GM23338 (cell line): ENCODE results near the gene UROS. TPM values are rescaled to one million over a fixed set of nuclear protein-coding genes. Genes with fewer than 3 reads are reported as not detected.

Experiments used
- ATAC-seq: fragments of 200-7000 bp; cut with Tn5 transposase; 3 replicates; pipeline ENCODE4 v1.9.1; 2020
- DNase-seq: peaks from one replicate; pipeline ENCODE4 v3.0.0-alpha.2; 2015; ENCODE audit warnings: low spot score
- H2AFZ ChIP-seq: fragments of 200-600 bp; sonication (generic); 2 replicates; pipeline ENCODE4 v1.8.0; 2016; ENCODE audit warnings: antibody characterized with exemption, mild to moderate bottlenecking, moderate library complexity
- H3F3A ChIP-seq: fragments of 200-600 bp; sonication (generic); replicated peaks from 2 replicates; pipeline ENCODE4 v1.8.0; 2017; ENCODE audit warnings: antibody characterized with exemption, mixed run types, low read depth
- H3K27ac ChIP-seq: fragments of 200-600 bp; sonication (generic); 2 replicates; pipeline ENCODE4 v1.6.1; 2016; ENCODE audit warnings: low read depth
- H3K27me3 ChIP-seq: fragments of 200-600 bp; sonication (generic); 2 replicates; pipeline ENCODE4 v1.8.0; 2016; ENCODE audit warnings: mild to moderate bottlenecking, mixed run types, moderate library complexity; ENCODE audit not compliant: insufficient read depth
- H3K36me3 ChIP-seq: fragments of 200-600 bp; sonication (generic); 2 replicates; pipeline ENCODE4 v1.8.0; 2016; ENCODE audit warnings: mild to moderate bottlenecking; ENCODE audit not compliant: insufficient read depth
- H3K4me1 ChIP-seq: fragments of 200-600 bp; sonication (generic); 2 replicates; pipeline ENCODE4 v1.8.0; 2016; ENCODE audit warnings: mild to moderate bottlenecking, moderate library complexity; ENCODE audit not compliant: insufficient read depth
- H3K4me2 ChIP-seq: fragments of 200-600 bp; sonication (generic); 2 replicates; pipeline ENCODE4 v1.7.1; 2017; ENCODE audit warnings: mixed run types
- H3K4me3 ChIP-seq: fragments of 200-600 bp; sonication (generic); 2 replicates; pipeline ENCODE4 v1.6.1; 2016; ENCODE audit warnings: mixed run types
- H3K79me2 ChIP-seq: fragments of 200-600 bp; sonication (generic); replicated peaks from 2 replicates; pipeline ENCODE4 v1.8.0; 2017; ENCODE audit warnings: mild to moderate bottlenecking; ENCODE audit not compliant: insufficient read depth
- H3K9me2 ChIP-seq: fragments of 200-600 bp; sonication (generic); 2 replicates; pipeline ENCODE4 v1.8.0; 2017; ENCODE audit not compliant: insufficient read depth
- H4K20me1 ChIP-seq: fragments of 200-600 bp; sonication (generic); replicated peaks from 2 replicates; pipeline ENCODE4 v1.8.0; 2017; ENCODE audit warnings: mild to moderate bottlenecking; ENCODE audit not compliant: insufficient read depth
- H3K27ac Mint-ChIP-seq: 2 replicates; pipeline ENCODE4 v1.8.0; 2020; ENCODE audit warnings: inconsistent platforms, mild to moderate bottlenecking, moderate library complexity, mixed read lengths
- H3K27me3 Mint-ChIP-seq: 3 replicates; pipeline ENCODE4 v1.8.0; 2022; ENCODE audit warnings: low read depth, mild to moderate bottlenecking, moderate library complexity, mixed read lengths, inconsistent platforms; ENCODE audit not compliant: insufficient read depth, poor library complexity
- H3K36me3 Mint-ChIP-seq: 3 replicates; pipeline ENCODE4 v1.8.0; 2021; ENCODE audit warnings: low read depth, mild to moderate bottlenecking, inconsistent platforms, moderate library complexity, mixed read lengths
- H3K4me1 Mint-ChIP-seq: 3 replicates; pipeline ENCODE4 v1.8.0; 2020; ENCODE audit warnings: mild to moderate bottlenecking, inconsistent platforms, mixed read lengths
- H3K4me3 Mint-ChIP-seq: 3 replicates; pipeline ENCODE4 v1.8.0; 2021; ENCODE audit warnings: moderate library complexity, mild to moderate bottlenecking, inconsistent platforms, mixed read lengths
- H3K9me3 Mint-ChIP-seq: 3 replicates; pipeline ENCODE4 v1.8.0; 2020; ENCODE audit warnings: moderate library complexity, mild to moderate bottlenecking, inconsistent platforms, mixed read lengths
- CREB1 ChIP-seq: fragments of 250-450 bp; sonication (Bioruptor Pico); IDR thresholded peaks from 2 replicates; pipeline ENCODE4 v1.5.0; 2020; ENCODE audit warnings: low read depth, mild to moderate bottlenecking, moderate library complexity
- EZH2 ChIP-seq: fragments of 200-600 bp; sonication (generic); IDR thresholded peaks from one replicate; pipeline ENCODE4 v1.8.0; 2017; ENCODE audit warnings: antibody characterized with exemption, mild to moderate bottlenecking, low read depth; ENCODE audit not compliant: unreplicated experiment
- EZH2phosphoT487 ChIP-seq: fragments of 200-600 bp; sonication (generic); IDR thresholded peaks from one replicate; pipeline ENCODE4 v1.8.1; 2018; ENCODE audit warnings: antibody characterized with exemption; ENCODE audit not compliant: unreplicated experiment
- NANOG ChIP-seq: IDR thresholded peaks from 2 replicates; pipeline ENCODE4 v1.6.1; 2016; ENCODE audit warnings: antibody characterized with exemption, borderline replicate concordance
- POLR2AphosphoS5 ChIP-seq: IDR thresholded peaks from 2 replicates; pipeline ENCODE4 v1.6.1; 2016; ENCODE audit warnings: antibody characterized with exemption, low read depth
- STAT1 ChIP-seq: IDR thresholded peaks from one replicate; pipeline ENCODE4 v1.6.1; 2016; ENCODE audit warnings: antibody characterized with exemption; ENCODE audit not compliant: unreplicated experiment
- ZNF331 ChIP-seq: fragments of 250-450 bp; sonication (Bioruptor Pico); IDR thresholded peaks from 2 replicates; pipeline ENCODE4 v1.5.0; 2020; ENCODE audit warnings: low read depth, mild to moderate bottlenecking, moderate library complexity
- polyA plus RNA-seq: library from polyadenylated mRNA; unstranded; fragments of >200 nt; fragmentation: Nextera tagmentation; extraction: Ambion mirVana; gene quantifications from 2 replicates; pipeline ENCODE4 v1.2.1, GENCODE V29; 2016
- total RNA-seq: library from RNA; depleted of rRNA; stranded (reverse); fragments of >200 nt; shearing (Covaris generic); gene quantifications from 2 replicates; pipeline ENCODE4 v1.2.3, GENCODE V29; 2014
- TF ChIP-seq, protein P1 (sequence below), 2 experiments: fragments of 200-600 bp in 1 of 2; sonication (generic) in 1 of 2; conservative IDR thresholded peaks; 2 replicates each; pipeline versions ENCODE4 v1.5.1 to v1.6.1; 2016 to 2017; ENCODE audit warnings: antibody characterized with exemption in 2 of 2, low read depth in 2 of 2, mild to moderate bottlenecking in 2 of 2, moderate library complexity in 1 of 2
- TF ChIP-seq, protein P2 (sequence below): IDR thresholded peaks from one replicate; pipeline ENCODE4 v1.6.1; 2018; ENCODE audit warnings: antibody characterized with exemption; ENCODE audit not compliant: unreplicated experiment
- TF ChIP-seq, protein P3 (sequence below): fragments of 250-450 bp; sonication (Bioruptor Pico); IDR thresholded peaks from 2 replicates; pipeline ENCODE4 v1.5.0; 2020; ENCODE audit warnings: mild to moderate bottlenecking, moderate library complexity

The UROS gene
- total and polyA plus RNA-seq, 2 experiments from 2014 or later = 41.3 to 43.4 TPM

DNA sequence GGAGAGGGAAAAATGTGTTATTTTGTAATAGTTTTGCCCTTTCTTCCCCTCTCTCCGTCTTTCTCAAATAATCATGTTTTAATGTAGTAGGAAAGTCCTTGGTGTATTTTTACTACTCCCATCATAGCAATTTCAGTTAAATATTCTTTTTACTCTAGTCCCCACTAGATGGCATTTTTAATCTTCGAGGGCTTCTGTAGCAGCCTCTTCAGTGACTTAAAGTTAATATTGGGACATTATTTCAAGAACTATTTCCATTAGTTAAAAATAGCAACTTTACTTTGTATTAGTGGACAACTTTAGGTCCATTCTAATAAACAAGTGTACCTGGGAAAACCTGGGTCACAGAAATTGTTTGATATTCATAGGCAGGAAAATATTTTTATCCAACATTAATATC, 80.6 kb downstream of the UROS start:
- DNase-seq = peak; percentile 8
- Histone ChIP-seq H3K27me3 (no peaks in the 10 kb centered on the region), H3K79me2 (no peaks in the 10 kb centered on the region), H3K4me2 (no peak overlapping the region), H3K36me3 (peaks cover 66% of the 10 kb centered on the region), H3K4me3 (no peak overlapping the region), H3K27ac (no peak overlapping the region), H3K4me1 (no peaks in the 10 kb centered on the region), H3F3A (no peaks in the 10 kb centered on the region), H3K9me2 (no peaks in the 10 kb centered on the region), H2AFZ (no peak overlapping the region), H4K20me1 (peaks cover 23% of the 10 kb centered on the region)
- no peak for TF ChIP-seq EZH2phosphoT487
- TF ChIP-seq, protein P1, sequence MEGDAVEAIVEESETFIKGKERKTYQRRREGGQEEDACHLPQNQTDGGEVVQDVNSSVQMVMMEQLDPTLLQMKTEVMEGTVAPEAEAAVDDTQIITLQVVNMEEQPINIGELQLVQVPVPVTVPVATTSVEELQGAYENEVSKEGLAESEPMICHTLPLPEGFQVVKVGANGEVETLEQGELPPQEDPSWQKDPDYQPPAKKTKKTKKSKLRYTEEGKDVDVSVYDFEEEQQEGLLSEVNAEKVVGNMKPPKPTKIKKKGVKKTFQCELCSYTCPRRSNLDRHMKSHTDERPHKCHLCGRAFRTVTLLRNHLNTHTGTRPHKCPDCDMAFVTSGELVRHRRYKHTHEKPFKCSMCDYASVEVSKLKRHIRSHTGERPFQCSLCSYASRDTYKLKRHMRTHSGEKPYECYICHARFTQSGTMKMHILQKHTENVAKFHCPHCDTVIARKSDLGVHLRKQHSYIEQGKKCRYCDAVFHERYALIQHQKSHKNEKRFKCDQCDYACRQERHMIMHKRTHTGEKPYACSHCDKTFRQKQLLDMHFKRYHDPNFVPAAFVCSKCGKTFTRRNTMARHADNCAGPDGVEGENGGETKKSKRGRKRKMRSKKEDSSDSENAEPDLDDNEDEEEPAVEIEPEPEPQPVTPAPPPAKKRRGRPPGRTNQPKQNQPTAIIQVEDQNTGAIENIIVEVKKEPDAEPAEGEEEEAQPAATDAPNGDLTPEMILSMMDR (conservative IDR thresholded peaks at IDR 0.05; ENCODE audit: low read depth in 2 of 2) = 0 out of 4 replicates have a peak, but pooled peaks of 1 of the 2 experiments have one; percentile 19
- no peaks in the 10 kb centered on the region for H3K9me3 Mint-ChIP-seq
- no peaks in the 10 kb centered on the region for H3K4me1 Mint-ChIP-seq
- H3K27ac Mint-ChIP-seq = no peak overlapping the region
- peaks cover 80% of the 10 kb centered on the region for H3K36me3 Mint-ChIP-seq
- no peaks in the 10 kb centered on the region for H3K27me3 Mint-ChIP-seq
- no peak for ATAC-seq
- no peak overlapping the region for H3K4me3 Mint-ChIP-seq

DNA sequence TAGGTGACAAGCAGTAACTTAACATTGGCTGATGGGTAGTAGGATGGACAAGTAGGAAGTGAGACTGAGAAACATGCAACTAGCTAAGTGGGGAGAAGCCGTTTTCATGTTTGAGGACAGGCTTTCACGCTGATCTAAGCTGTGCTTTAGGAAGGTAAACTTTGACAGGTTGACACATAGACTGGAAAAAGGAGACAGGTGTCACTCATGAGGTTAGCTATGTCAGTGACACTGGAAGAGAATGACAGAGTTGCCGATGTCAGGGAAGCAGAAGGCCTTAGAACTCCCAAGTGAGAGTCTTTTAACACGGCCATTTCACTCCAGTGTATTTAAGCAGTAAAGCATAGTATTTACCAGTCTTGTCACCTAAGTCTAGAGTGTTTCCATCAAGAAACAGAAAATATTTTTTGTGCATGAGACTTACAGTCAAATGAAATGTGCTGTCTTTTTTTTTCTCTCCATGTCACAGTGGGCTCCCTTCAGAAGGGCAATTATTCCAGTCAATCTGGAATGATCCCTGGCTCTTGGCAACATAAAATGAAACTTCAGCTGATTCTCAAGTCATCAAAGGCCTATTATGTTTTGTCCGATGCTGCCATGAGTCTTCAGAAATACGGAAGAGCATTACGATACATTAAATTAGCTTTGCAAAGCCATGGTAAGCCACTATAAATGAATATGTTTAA, 82.9 kb downstream of the UROS start:
- H3K4me2 ChIP-seq = no peak overlapping the region
- TF ChIP-seq CREB1 (CRISPR knock-in tag) (no peak), POLR2AphosphoS5 (no peak), ZNF331 (no peak), NANOG (no peak), STAT1 (no peak), EZH2 (no peak)
- TF ChIP-seq, protein P2, sequence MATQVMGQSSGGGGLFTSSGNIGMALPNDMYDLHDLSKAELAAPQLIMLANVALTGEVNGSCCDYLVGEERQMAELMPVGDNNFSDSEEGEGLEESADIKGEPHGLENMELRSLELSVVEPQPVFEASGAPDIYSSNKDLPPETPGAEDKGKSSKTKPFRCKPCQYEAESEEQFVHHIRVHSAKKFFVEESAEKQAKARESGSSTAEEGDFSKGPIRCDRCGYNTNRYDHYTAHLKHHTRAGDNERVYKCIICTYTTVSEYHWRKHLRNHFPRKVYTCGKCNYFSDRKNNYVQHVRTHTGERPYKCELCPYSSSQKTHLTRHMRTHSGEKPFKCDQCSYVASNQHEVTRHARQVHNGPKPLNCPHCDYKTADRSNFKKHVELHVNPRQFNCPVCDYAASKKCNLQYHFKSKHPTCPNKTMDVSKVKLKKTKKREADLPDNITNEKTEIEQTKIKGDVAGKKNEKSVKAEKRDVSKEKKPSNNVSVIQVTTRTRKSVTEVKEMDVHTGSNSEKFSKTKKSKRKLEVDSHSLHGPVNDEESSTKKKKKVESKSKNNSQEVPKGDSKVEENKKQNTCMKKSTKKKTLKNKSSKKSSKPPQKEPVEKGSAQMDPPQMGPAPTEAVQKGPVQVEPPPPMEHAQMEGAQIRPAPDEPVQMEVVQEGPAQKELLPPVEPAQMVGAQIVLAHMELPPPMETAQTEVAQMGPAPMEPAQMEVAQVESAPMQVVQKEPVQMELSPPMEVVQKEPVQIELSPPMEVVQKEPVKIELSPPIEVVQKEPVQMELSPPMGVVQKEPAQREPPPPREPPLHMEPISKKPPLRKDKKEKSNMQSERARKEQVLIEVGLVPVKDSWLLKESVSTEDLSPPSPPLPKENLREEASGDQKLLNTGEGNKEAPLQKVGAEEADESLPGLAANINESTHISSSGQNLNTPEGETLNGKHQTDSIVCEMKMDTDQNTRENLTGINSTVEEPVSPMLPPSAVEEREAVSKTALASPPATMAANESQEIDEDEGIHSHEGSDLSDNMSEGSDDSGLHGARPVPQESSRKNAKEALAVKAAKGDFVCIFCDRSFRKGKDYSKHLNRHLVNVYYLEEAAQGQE = no peak
- TF ChIP-seq, protein P3, sequence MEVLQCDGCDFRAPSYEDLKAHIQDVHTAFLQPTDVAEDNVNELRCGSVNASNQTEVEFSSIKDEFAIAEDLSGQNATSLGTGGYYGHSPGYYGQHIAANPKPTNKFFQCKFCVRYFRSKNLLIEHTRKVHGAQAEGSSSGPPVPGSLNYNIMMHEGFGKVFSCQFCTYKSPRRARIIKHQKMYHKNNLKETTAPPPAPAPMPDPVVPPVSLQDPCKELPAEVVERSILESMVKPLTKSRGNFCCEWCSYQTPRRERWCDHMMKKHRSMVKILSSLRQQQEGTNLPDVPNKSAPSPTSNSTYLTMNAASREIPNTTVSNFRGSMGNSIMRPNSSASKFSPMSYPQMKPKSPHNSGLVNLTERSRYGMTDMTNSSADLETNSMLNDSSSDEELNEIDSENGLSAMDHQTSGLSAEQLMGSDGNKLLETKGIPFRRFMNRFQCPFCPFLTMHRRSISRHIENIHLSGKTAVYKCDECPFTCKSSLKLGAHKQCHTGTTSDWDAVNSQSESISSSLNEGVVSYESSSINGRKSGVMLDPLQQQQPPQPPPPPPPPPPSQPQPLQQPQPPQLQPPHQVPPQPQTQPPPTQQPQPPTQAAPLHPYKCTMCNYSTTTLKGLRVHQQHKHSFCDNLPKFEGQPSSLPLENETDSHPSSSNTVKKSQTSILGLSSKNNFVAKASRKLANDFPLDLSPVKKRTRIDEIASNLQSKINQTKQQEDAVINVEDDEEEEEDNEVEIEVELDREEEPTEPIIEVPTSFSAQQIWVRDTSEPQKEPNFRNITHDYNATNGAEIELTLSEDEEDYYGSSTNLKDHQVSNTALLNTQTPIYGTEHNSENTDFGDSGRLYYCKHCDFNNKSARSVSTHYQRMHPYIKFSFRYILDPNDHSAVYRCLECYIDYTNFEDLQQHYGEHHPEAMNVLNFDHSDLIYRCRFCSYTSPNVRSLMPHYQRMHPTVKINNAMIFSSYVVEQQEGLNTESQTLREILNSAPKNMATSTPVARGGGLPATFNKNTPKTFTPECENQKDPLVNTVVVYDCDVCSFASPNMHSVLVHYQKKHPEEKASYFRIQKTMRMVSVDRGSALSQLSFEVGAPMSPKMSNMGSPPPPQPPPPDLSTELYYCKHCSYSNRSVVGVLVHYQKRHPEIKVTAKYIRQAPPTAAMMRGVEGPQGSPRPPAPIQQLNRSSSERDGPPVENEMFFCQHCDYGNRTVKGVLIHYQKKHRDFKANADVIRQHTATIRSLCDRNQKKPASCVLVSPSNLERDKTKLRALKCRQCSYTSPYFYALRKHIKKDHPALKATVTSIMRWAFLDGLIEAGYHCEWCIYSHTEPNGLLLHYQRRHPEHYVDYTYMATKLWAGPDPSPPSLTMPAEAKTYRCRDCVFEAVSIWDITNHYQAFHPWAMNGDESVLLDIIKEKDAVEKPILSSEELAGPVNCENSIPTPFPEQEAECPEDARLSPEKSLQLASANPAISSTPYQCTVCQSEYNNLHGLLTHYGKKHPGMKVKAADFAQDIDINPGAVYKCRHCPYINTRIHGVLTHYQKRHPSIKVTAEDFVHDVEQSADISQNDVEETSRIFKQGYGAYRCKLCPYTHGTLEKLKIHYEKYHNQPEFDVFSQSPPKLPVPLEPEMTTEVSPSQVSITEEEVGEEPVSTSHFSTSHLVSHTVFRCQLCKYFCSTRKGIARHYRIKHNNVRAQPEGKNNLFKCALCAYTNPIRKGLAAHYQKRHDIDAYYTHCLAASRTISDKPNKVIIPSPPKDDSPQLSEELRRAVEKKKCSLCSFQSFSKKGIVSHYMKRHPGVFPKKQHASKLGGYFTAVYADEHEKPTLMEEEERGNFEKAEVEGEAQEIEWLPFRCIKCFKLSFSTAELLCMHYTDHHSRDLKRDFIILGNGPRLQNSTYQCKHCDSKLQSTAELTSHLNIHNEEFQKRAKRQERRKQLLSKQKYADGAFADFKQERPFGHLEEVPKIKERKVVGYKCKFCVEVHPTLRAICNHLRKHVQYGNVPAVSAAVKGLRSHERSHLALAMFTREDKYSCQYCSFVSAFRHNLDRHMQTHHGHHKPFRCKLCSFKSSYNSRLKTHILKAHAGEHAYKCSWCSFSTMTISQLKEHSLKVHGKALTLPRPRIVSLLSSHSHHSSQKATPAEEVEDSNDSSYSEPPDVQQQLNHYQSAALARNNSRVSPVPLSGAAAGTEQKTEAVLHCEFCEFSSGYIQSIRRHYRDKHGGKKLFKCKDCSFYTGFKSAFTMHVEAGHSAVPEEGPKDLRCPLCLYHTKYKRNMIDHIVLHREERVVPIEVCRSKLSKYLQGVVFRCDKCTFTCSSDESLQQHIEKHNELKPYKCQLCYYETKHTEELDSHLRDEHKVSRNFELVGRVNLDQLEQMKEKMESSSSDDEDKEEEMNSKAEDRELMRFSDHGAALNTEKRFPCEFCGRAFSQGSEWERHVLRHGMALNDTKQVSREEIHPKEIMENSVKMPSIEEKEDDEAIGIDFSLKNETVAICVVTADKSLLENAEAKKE = no peak

More for the DNA sequence above, 82.9 kb downstream of the UROS start:
- no peaks in the 10 kb centered on the region for H3K4me1 ChIP-seq
- H3K4me3 ChIP-seq = no peak overlapping the region
- no peaks in the 10 kb centered on the region for H3F3A ChIP-seq
- Mint-ChIP-seq H3K27ac (no peak overlapping the region), H3K9me3 (no peaks in the 10 kb centered on the region), H3K4me1 (no peaks in the 10 kb centered on the region), H3K4me3 (no peak overlapping the region), H3K27me3 (no peaks in the 10 kb centered on the region), H3K36me3 (peaks cover 86% of the 10 kb centered on the region)
- H3K27me3 ChIP-seq = no peaks in the 10 kb centered on the region
- H3K9me2 ChIP-seq = no peaks in the 10 kb centered on the region
- H4K20me1 ChIP-seq = peaks cover 15% of the 10 kb centered on the region; the same call in 1 of the 2 replicates
- H2AFZ ChIP-seq = no peak overlapping the region
- H3K79me2 ChIP-seq = peaks cover 5% of the 10 kb centered on the region; the same call in 1 of the 2 replicates
- no peak for ATAC-seq
- DNase-seq = no peak
- H3K36me3 ChIP-seq = peaks cover 61% of the 10 kb centered on the region
- no peak overlapping the region for H3K27ac ChIP-seq
